Measurements from ENCODE around the gene ADGRB3.

The ADGRB3 gene

DNA sequence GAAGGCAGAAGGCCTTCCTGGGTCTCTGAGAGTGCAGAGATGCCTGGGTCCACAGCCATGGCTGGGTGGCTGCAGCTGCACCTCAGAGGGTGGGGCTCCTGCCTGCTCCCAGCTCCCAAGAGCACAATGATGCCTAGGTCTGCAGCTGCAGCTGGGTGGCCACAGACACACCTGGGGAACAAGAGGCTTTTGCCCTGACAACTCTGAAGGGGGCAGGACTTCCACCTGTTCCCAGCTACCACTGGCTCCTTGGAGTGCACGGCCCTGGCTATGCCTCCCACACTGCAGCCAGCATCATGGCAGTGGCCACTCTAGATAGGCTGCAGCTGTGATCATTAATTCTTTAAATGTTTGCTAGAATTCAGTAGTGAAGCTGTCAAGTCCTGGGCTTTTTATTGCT, 511.3 kb downstream of the ADGRB3 start:
- no peak for DNase-seq

DNA sequence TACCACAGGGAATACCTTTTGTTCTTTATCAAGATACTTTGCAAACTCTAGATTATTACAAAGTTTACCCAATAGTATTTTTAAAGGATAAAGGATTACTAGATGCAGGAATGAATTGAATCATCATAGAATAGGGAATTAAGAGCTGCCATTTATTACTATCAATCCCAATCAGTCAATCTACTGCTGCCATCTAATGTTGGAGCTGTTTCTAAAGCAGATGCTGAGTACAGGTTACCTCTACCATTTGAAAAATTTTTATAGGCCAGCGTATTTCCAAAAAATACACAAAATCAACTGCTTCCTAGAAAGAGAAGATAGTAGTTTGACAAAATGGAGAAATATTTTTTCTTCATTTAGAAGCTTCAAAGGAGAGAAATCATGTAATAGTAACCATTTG, 520.4 kb downstream of the ADGRB3 start:
- DNase-seq = no peak

DNA sequence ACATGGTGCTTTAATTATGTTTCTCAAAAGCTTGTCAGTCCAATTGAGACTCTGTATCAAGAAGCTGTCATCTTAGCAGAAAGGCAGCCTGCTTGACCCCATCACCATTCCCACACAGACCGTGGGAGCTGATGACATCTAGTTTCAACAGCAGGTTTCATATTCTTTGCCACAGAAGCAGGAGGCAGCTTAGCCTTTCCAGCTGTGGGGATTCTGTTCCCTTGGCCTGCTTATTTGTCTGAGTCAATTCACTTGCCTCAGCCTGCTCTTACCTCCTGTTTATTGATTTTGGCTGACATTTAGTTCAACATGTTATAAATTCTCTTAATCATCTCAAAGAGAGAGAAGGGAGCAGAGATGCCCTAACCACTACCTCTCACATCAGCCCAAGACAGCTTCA, 527.7 kb downstream of the ADGRB3 start:
- peak; percentile 6 for DNase-seq

DNA sequence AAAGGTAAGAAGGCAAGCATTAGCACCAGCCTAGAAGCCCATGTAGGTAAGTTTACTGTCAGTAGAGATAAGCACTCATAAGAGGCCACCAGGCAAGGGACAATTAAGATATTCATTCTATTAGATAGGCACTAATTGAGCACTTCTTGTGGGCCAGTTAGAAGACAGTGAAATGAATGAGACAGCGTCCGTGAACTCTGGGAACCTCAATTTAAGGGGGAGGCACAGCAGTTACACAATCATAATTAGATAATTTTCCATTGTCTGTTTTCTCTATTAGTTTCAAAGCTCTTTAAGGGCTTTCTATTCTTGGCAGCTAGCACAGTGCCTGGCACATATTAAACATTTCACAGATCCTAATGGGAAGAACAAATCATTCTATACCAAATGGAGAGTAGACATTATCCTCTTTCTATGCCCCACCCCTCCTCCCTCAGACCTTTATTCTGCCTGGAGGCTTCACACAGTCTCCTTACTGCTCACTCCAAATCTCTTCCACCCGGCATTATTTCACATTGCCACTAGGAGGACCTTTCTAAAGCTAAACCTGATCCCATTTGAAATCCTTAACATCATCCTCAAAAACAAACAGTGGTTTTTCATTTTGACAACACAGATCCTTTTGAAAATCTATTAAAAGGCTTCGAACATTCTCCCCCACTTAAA, 529.6 kb downstream of the ADGRB3 start:
- no peak for DNase-seq

DNA sequence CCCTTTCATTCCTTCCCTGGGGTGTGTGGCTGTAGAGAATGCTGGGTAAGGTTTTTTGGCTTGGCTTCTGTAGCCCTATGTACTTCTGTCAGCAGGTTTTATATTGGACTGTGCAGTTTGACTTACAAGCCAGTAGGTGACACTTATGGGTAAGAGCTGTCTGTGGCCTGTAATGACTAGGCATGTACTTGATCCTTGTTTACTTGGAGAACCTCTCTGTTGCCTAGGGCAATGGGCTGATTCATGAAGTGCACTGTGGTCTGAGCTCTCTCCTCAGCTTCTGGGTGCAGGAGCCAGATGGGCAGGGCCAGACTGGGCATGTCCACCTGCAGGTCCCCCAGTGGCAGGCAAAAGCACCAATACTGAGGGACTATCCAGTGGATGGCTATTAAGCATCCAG, 544.6 kb downstream of the ADGRB3 start:
- peak; percentile 5 for DNase-seq

DNA sequence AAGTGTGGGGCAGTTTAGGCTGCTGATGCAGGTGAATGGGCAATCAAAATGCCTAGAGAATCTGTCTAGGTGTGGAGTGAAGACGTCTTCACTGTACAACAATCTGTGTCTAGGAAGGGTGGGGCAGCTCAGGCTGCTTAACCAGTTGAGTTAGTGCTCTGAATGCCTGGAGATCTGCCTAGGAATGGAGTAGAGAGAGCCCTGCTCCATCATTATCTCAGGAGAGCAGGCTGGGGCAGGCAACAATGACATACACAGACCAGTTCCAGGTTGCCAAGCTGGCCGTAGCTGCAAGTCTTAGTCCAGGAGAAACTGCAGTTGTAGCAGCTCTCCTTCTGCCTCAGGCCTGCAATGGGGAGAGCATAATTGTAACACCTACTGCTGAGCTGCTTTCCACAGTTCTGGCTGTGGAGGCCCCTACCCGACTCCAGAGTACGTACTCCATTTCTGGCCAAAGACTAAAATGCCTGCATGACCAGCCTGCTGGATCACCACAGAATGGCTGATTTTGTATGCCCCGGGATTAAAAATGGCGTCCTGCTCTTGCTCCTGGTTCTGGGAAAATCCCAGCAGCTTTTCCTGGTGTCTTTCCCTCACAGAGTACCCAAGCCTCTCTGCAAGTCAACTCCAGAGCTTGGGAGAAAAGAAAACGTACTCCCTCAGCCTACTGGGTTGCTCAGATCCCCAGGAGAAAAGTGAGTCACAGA, 545.4 kb downstream of the ADGRB3 start:
- DNase-seq = no peak

DNA sequence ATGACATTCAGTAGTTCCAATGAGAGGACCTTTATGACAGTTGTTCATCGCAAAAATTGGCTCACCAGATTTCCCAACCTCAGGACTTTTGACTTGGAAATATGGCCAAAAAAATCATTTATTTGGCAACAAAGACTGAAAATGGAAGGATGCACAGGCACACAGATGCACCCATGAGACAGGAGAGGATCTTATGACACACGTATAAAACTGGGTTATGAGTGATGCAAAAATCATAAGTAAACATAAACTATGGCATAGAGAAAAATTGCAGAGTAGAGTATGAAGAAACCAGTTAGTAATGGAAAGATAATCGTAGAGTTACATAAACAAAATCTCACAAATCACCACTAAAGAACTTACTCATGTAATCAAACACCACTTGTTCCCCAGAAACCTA, 546.9 kb downstream of the ADGRB3 start:
- DNase-seq = no peak

DNA sequence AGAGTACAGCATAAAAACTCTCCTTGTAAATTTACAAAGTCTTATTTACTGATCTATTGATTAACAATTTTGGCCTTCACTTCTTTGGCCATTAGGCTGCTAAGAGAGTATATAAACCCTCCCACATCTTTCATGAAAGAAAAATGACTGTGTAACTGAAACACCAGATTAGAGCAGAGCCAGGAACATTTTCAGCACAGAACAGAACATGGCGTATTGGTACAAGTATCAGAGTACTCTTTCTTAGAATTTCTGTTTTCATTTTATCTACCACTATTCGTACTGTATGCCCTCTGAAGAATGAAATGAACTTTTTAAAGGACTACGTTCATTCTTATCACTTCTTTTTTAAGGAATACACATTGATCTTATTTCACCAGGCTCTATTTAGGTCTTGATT, 550.2 kb downstream of the ADGRB3 start:
- no peak for DNase-seq

DNA sequence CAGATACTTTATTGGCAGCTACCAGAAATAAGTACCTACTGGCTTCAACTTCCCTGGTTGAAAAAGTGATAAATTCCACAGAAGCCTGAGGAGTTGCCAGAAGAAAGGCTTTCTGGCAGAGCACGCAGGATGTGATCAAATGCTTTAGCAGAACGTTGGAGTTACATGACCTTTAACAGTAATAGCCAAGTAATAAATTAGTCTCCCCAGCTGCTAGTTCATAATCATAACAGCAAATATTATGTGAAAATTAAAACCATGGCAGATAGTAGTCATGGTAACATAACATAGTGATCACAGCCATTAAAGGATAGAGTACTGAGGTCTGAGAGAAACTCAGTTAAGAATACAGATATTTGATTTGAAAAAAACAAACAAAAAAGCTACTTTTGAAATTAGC, 567.7 kb downstream of the ADGRB3 start:
- no peak for DNase-seq

DNA sequence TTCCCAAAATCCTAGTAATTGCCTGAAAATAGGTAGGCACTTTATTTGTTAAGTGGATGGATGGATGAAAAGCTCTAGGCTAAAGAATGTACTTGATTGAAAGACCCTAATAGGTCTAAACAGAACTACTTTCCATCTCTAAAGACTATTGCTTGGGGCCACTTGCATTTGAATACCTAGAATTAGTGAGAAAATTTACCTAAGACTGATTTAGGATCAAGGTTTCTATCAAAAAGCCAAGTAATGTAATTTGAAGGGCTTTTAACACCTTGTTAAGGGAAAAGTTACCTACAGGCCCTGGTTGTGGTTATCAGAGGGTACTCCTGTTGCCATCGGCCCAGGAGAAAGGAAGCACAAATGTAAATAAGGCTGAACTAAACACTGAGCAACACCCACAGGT, 581.0 kb downstream of the ADGRB3 start:
- no peak for DNase-seq

DNA sequence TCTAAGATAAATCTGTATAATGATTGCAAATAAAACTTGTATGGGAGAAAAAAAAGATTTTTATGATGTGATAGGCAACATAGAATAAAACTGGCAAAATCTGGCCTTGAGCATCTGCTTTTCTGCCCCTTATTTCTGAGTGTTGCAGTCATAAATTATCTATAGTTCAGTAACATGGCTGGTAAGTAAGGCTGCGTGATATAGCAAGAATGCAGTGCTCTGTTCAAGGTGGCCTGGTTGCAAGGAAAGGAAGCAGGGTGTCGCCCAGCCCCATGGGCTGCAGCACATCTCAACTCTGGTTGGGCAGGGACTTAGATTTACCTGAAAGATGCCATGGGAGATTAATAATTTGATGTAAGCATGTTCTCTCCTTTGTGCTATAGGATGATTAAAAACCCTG, 582.3 kb downstream of the ADGRB3 start:
- DNase-seq = no peak

DNA sequence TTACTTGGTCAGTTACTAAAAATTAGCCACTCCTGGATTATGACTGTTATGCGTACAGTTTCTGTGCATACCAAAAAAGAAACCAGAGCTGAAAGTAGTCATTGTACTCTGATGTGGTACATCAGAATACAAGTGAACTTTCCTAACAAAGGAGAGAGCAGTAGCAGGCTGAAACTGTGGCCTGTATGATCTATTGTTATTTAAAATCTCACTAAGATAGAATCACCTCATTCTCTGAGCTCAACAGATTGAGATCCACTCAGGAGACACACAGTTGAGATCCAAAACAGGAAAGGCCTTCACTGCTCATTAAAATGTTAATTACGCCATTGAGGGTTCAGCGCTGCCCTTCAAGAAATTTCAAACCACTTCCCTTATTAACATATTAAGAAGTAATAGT, 585.3 kb downstream of the ADGRB3 start:
- DNase-seq = no peak

DNA sequence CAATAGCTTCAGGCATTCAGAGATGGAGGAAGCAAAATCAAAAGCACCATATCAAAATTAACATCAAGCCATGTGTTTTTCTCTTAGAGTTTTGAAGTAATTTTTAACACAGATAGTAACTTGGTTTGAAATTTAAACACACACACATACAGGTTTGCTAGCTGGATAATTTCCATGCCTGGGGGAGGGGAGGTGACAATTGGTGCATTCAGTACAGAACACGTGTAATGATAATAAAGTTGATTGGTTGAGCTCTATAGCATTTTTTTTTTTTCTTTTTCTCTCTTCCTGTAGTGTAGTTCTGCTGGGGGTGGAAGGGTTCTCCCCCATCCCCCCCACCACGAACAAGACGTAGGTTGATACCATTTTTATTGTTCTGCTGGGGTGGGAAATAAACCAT, 596.9 kb downstream of the ADGRB3 start:
- no peak for DNase-seq

DNA sequence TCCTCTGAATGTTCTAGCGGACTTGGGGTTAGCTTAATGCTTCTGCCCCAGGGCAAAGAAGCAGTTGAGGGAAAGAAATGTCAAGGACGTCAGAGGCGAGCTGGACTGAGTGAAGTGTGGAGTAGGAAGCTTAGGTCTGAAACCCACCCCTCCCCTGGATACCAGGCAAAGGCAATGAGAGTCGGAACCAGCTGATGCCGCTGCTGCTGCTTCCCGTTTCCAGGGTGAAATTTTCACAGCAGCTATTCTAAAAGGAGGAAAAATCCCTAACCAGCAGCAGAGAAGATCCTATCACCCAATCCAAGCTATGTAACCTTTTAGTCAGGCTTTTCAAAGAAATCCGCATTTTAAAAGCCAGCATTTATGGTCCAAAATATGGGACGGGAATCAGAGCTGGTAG, 597.4 kb downstream of the ADGRB3 start:
- no peak for DNase-seq

DNA sequence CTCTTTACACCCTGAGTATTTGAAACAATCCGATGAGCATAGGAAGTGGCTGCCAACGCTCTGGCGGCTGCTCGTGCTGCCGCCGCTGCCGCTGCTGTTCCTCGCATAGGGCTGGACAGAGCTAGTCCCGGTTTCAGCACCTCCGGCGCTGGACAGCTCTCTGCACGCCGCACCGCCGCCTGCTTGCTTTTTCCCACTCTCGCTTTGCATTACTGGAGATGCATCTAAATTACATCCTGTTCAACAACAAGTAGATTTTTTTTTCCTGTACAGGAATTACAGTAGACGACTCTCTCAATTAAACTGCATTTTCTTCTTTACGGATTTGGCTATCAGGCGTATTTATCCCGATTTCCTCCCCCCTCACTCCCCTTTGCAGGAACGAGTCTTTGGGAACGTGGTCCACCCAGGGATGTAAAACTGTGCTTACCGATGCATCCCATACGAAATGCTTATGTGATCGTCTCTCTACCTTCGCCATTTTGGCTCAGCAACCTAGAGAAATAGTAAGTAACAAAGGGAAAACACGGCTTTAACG, 597.9 kb downstream of the ADGRB3 start:
- DNase-seq = peak; percentile 72

DNA sequence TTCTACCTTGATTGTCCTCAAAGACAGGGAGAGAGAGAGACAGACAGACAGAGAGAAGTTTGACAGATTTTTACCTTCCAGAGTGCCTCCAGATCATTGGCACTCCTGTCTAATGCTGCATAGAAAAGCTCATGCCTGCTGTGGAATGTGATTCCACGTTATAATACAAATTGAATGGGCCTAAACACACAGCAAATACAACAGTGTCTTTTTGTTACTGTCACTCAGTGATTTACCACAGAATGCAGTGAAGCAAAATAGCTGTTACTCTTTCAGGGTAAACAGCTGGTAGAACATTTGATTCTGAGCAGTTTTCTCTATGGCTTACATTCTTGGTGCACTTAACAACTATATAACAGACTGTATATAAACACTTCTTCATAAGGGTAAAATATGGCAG, 603.0 kb downstream of the ADGRB3 start:
- no peak for DNase-seq

DNA sequence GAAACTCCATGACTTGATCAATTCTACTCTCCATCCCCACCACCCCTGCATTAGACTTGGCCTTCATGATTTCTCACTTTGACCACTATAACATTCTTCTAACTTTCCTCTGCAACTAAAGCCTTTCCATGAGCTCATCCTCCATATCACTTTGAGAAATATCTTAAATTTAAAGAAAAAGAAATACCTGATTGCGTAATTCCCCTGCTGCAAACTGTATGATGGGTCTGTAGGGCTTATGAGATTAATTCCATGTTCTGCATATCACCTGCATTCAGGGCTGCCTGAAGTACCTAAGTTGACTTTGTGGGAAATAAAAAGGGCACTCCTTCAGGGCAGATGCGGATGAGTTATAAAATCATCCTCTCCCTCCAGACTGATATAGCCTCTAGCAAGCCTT, 611.9 kb downstream of the ADGRB3 start:
- DNase-seq = no peak

DNA sequence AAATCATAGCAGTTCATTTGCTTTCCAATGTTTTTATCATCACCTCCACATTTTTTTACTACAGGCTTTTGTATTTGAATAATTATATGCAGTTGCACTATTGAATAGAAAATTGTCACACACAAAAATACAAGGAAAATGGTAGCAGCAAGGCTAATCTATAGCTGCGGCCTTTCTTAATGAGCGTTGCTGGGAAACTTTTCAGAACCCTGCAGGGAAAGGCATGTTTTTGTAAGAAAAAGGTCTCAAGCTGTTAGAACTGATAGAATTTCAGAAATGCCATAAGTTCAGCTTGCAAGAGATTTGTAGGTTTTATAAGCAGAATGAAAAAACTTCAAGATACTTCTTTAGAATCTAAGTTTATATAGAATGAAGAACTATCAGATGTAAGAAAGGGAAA, 625.9 kb downstream of the ADGRB3 start:
- DNase-seq = no peak

DNA sequence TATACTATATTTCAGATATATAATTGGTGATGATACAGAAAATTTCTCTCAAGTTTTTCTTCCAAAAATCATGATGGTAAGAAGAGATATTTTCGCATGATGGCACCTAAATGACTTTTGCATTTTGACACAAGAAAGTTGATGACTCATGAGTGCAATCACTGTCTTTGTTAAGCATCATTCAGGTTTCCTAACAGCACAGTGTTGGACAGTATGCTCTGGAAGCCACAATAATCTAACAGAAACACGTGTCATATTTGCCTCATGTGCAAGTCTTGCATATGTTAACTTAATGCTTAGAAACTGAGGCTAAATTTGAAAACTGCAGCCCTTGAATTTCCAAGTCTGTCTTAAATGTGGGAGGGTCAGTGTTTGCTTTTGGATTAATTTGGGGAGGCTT, 628.2 kb downstream of the ADGRB3 start:
- no peak for DNase-seq

DNA sequence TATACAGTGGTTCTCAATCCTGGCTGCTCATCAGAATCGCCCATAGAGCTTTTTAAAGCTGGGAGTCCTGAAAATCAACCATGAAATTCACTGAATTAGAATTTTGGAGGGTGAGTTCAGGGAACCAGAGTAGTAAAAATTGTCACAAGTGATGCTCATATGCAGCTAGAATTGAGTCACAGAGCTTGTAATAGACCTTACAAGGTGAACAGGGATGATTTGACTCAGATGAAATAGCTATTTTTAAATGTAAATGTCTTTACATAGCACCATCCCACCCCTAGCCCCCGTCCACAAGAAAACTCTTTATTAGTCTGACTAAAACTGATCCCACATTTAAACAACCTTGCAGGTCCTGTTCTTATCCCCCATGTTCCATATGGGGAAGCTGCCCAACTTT, 630.0 kb downstream of the ADGRB3 start:
- no peak for DNase-seq

DNA sequence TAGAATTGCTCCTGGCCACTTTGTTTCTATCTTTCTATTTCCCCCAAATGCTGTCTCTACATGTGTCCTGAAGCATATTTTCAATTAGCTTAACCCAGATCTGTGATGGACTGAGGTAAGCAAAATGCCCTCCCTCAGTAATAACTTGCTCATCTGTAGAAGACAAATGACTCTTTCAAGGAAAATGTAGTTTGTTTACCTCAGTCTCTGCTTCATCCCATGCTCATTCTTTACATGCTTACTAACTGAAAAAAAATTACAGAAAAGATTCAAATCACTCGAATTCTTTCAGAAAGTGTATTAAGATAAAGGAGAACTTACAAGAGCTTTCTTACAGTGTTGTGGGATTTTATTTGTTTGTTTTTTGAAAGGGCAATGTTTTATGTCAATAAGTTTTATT, 630.6 kb downstream of the ADGRB3 start:
- peak; percentile 1 for DNase-seq

DNA sequence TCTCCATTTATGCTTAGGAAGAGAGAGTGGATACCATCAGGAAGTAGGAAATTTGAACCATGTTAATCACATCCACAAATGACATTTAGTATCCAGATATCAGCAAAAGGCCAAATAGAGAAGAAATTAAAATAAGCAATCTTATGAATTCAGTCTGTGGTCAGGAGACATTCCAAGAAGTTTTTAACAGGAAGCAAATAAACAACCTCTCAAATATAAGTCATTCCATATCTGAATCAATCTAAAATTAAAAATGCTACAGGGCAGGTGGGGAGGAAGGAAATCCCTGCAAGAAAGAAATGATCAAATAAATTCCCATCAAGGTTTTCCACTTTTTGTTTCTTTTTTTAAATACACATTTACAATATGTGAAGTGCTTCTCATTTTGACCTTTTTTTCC, 641.1 kb downstream of the ADGRB3 start:
- no peak for DNase-seq

DNA sequence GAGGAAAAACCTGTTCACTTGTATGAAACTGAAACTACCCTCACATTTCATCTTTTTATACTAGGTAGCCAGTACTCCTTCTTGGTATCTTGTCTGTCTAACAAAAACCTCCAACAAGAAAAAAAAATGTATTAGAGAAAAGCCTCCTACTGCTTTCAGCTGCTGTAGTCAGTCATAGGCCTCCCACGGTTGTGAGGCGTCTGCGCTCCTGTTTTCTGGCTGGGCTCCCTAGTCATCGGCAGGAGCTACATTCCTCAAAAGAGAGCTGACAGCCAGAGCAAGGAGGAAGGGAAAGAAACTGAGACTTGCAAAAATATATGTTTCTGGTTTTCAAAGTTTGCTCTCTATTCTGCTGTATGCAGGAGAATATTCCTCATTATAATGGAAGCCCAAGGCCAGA, 644.7 kb downstream of the ADGRB3 start:
- peak; percentile 3 for DNase-seq

DNA sequence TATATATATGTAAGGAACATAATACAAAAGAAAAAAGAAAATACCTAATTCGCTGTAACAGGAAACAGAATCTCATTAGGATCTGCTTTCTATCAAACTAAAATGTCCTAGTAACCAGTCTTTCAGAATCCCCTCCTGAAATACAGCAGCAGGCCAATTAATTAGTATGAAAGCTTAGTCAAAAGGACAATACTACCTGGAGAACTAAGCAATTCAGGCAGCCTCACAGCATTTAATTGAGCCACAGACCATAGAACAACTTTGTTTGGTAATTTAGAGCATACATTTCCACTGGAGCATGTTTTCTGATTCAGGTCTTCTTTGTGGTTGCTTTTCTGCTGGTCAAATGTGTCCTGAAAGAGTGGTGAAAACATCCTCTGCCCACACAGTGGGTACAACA, 645.8 kb downstream of the ADGRB3 start:
- DNase-seq = no peak

All from fibroblast of skin of right biceps (primary cell).